WTC11 (cell line): Measurements from ENCODE around the gene ZCCHC24. TPM values are rescaled to one million over a fixed set of nuclear protein-coding genes. Genes with fewer than 3 reads are reported as not detected.

ENCODE experiments used
- ATAC-seq: fragments of 200-7000 bp; cut with Tn5 transposase; 2 replicates; pipeline ENCODE4 v1.10.0; 2021; ENCODE audit warnings: mild to moderate bottlenecking, moderate library complexity
- CTCF ChIA-PET: fragments of 300-600 bp; sonication (Branson Sonifier 250); formaldehyde crosslinking; loops from one replicate; lab custom pipeline; 2021; ENCODE audit warnings: antibody characterized with exemption; lab: Charles Lee
- POLR2A ChIA-PET: fragments of 350-600 bp; sonication (Branson Sonifier 250); formaldehyde crosslinking; loops from one replicate; lab custom pipeline; 2021; ENCODE audit warnings: antibody characterized with exemption; lab: Charles Lee
- DNase-seq: peaks from one replicate; pipeline ENCODE4 v3.0.0; 2021; ENCODE audit warnings: low spot score
- H3K27ac Mint-ChIP-seq: 2 replicates; pipeline ENCODE4 v1.8.0; 2021; ENCODE audit warnings: mixed read lengths
- H3K27me3 Mint-ChIP-seq: 2 replicates; pipeline ENCODE4 v1.8.0; 2021; ENCODE audit warnings: low read depth, mild to moderate bottlenecking, moderate library complexity, mixed read lengths
- H3K36me3 Mint-ChIP-seq: 2 replicates; pipeline ENCODE4 v1.8.0; 2021; ENCODE audit warnings: mixed read lengths
- H3K4me1 Mint-ChIP-seq: 2 replicates; pipeline ENCODE4 v1.8.0; 2022; ENCODE audit warnings: mixed read lengths
- H3K4me3 Mint-ChIP-seq: 2 replicates; pipeline ENCODE4 v1.8.0; 2021; ENCODE audit warnings: mild to moderate bottlenecking, moderate library complexity, mixed read lengths
- H3K9me3 Mint-ChIP-seq: 2 replicates; pipeline ENCODE4 v1.8.0; 2021; ENCODE audit warnings: mixed read lengths
- ELF4 ChIP-seq: sonication (generic); formaldehyde crosslinking; IDR thresholded peaks from 2 replicates; pipeline ENCODE4 v1.8.1; 2022; ENCODE audit warnings: low read depth, mild to moderate bottlenecking, moderate library complexity, missing genetic modification reagents
- ETV6 ChIP-seq: sonication (generic); formaldehyde crosslinking; IDR thresholded peaks from 2 replicates; pipeline ENCODE4 v1.8.1; 2022; ENCODE audit warnings: mild to moderate bottlenecking, missing genetic modification reagents
- FOXP1 ChIP-seq: sonication (generic); formaldehyde crosslinking; IDR thresholded peaks from 2 replicates; pipeline ENCODE4 v1.8.0; 2022; ENCODE audit warnings: missing genetic modification reagents, mild to moderate bottlenecking, moderate library complexity, borderline replicate concordance
- GABPB1 ChIP-seq: sonication (generic); formaldehyde crosslinking; IDR thresholded peaks from 2 replicates; pipeline ENCODE4 v1.8.1; 2023; ENCODE audit warnings: mild to moderate bottlenecking, missing genetic modification reagents
- GRHL2 ChIP-seq: fragments of 250-450 bp; sonication (Bioruptor Pico); IDR thresholded peaks from 2 replicates; pipeline ENCODE4 v1.8.0; 2022; ENCODE audit warnings: mild to moderate bottlenecking, moderate library complexity; ENCODE audit not compliant: insufficient replicate concordance, severe bottlenecking
- total RNA-seq: library from RNA; stranded (reverse); gene quantifications from 3 replicates; pipeline ENCODE4 v1.2.3, GENCODE V29; 2021
- TF ChIP-seq, protein P1 (sequence below): fragments of 250-450 bp; sonication (Bioruptor Pico); IDR thresholded peaks from 2 replicates; pipeline ENCODE4 v1.8.0; 2021; ENCODE audit warnings: mild to moderate bottlenecking
- TF ChIP-seq, protein P2 (sequence below): sonication (generic); formaldehyde crosslinking; IDR thresholded peaks from 2 replicates; pipeline ENCODE4 v1.8.1; 2022; ENCODE audit warnings: low read depth, missing genetic modification reagents, borderline replicate concordance
- TF ChIP-seq, protein P3 (sequence below): sonication (generic); formaldehyde crosslinking; IDR thresholded peaks from 2 replicates; pipeline ENCODE4 v1.8.0; 2022; ENCODE audit warnings: missing genetic modification reagents
- TF ChIP-seq, protein P4 (sequence below): sonication (generic); formaldehyde crosslinking; IDR thresholded peaks from 2 replicates; pipeline ENCODE4 v1.8.1; 2023; ENCODE audit warnings: mild to moderate bottlenecking, moderate library complexity, missing genetic modification reagents
- TF ChIP-seq, protein P5 (sequence below): fragments of 200-600 bp; IDR thresholded peaks from 2 replicates; pipeline ENCODE4 v1.8.0; 2022; ENCODE audit warnings: antibody characterized with exemption
- TF ChIP-seq, protein P6 (sequence below): sonication (generic); formaldehyde crosslinking; IDR thresholded peaks from 2 replicates; pipeline ENCODE4 v1.8.0; 2023; ENCODE audit warnings: mild to moderate bottlenecking, missing genetic modification reagents

ZCCHC24 gene
- total RNA-seq, 1 experiment from 2014 or later = 7.7 TPM

DNA sequence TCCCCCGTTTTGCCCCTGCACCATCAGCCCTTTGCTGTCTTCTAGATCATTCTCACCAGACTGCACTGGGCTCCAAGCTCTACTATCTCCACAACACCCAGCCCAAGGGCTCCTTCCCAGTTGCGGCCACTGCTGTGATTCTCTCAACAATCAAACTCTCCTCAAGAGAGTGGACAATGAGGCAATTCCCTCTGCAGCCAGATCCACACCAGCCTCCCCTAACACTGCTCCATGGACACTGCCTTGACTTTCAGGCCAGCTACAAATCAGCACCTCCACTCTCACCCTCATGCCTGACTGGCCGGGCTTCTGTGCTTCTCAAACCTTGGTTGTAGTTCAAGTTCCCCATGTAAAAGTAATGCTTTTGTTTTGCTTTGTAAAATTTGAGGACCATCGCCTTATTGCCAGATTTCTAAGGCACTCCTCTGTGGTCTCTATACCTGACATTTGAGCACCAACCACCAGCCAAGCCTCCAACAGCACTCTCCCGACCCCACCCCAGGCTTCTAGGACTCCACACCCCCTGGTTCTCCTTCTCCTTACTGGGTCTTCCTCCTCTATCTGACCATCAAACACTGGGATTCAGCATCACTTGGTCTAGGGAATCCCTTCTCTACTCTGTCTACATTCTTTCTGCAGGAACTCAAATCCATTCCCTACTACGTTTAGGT lies 52.8 kb downstream of the ZCCHC24 start:
- H3K9me3 Mint-ChIP-seq = no peaks in the 10 kb centered on the region
- DNase-seq (no peak), ATAC-seq (no peak)
- no peaks in the 10 kb centered on the region for H3K36me3 Mint-ChIP-seq
- no peak overlapping the region for H3K4me3 Mint-ChIP-seq
- ChIA-PET CTCF (interaction anchor here (1.9 kb wide), 1 partner anchor 8 kb away, joined by 5 read pairs; no protein-coding TSS in a partner anchor), POLR2A (no interaction called here)
- no peaks in the 10 kb centered on the region; the same call in 1 of the 2 replicates for H3K27me3 Mint-ChIP-seq
- no peaks in the 10 kb centered on the region for H3K4me1 Mint-ChIP-seq
- TF ChIP-seq, protein P1, sequence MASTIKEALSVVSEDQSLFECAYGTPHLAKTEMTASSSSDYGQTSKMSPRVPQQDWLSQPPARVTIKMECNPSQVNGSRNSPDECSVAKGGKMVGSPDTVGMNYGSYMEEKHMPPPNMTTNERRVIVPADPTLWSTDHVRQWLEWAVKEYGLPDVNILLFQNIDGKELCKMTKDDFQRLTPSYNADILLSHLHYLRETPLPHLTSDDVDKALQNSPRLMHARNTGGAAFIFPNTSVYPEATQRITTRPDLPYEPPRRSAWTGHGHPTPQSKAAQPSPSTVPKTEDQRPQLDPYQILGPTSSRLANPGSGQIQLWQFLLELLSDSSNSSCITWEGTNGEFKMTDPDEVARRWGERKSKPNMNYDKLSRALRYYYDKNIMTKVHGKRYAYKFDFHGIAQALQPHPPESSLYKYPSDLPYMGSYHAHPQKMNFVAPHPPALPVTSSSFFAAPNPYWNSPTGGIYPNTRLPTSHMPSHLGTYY (CRISPR knock-in tag) = no peak
- no peak for TF ChIP-seq ELF4 (CRISPR knock-in tag)
- TF ChIP-seq, protein P2, sequence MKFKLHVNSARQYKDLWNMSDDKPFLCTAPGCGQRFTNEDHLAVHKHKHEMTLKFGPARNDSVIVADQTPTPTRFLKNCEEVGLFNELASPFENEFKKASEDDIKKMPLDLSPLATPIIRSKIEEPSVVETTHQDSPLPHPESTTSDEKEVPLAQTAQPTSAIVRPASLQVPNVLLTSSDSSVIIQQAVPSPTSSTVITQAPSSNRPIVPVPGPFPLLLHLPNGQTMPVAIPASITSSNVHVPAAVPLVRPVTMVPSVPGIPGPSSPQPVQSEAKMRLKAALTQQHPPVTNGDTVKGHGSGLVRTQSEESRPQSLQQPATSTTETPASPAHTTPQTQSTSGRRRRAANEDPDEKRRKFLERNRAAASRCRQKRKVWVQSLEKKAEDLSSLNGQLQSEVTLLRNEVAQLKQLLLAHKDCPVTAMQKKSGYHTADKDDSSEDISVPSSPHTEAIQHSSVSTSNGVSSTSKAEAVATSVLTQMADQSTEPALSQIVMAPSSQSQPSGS = no peak
- no peak for TF ChIP-seq GABPB1 (CRISPR knock-in tag)
- TF ChIP-seq, protein P3, sequence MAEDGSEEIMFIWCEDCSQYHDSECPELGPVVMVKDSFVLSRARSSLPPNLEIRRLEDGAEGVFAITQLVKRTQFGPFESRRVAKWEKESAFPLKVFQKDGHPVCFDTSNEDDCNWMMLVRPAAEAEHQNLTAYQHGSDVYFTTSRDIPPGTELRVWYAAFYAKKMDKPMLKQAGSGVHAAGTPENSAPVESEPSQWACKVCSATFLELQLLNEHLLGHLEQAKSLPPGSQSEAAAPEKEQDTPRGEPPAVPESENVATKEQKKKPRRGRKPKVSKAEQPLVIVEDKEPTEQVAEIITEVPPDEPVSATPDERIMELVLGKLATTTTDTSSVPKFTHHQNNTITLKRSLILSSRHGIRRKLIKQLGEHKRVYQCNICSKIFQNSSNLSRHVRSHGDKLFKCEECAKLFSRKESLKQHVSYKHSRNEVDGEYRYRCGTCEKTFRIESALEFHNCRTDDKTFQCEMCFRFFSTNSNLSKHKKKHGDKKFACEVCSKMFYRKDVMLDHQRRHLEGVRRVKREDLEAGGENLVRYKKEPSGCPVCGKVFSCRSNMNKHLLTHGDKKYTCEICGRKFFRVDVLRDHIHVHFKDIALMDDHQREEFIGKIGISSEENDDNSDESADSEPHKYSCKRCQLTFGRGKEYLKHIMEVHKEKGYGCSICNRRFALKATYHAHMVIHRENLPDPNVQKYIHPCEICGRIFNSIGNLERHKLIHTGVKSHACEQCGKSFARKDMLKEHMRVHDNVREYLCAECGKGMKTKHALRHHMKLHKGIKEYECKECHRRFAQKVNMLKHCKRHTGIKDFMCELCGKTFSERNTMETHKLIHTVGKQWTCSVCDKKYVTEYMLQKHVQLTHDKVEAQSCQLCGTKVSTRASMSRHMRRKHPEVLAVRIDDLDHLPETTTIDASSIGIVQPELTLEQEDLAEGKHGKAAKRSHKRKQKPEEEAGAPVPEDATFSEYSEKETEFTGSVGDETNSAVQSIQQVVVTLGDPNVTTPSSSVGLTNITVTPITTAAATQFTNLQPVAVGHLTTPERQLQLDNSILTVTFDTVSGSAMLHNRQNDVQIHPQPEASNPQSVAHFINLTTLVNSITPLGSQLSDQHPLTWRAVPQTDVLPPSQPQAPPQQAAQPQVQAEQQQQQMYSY (CRISPR knock-in tag) = no peak
- H3K27ac Mint-ChIP-seq = no peak overlapping the region

DNA sequence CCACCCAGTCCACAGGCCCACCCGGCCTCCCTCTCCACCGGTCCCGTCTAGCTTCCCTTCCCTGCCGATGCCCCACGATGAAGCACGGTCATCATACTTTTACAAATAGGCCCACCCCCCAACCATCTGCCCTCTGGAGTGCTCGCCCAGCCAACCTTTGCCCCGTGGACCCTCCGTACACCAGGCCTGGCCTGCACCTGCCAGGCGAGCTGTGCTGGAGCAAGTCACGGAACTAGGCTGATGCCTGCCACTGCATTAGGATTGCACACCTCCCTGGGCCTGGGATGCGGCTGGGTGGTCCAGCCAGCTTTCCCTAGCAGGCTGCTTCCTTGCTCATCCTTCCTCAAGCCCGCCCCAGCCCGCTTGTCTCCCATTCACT lies 53.4 kb downstream of the ZCCHC24 start:
- ChIA-PET CTCF (interaction anchor here (1.4 to 2.1 kb wide), 4 partner anchors 9 to 96 kb away, joined by 5 to 9 read pairs (median 6); no protein-coding TSS in a partner anchor), POLR2A (no interaction called here)
- TF ChIP-seq, protein P4, sequence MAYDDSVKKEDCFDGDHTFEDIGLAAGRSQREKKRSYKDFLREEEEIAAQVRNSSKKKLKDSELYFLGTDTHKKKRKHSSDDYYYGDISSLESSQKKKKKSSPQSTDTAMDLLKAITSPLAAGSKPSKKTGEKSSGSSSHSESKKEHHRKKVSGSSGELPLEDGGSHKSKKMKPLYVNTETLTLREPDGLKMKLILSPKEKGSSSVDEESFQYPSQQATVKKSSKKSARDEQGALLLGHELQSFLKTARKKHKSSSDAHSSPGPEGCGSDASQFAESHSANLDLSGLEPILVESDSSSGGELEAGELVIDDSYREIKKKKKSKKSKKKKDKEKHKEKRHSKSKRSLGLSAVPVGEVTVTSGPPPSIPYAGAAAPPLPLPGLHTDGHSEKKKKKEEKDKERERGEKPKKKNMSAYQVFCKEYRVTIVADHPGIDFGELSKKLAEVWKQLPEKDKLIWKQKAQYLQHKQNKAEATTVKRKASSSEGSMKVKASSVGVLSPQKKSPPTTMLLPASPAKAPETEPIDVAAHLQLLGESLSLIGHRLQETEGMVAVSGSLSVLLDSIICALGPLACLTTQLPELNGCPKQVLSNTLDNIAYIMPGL (CRISPR knock-in tag) = no peak
- TF ChIP-seq GRHL2 (CRISPR knock-in tag) (no peak), FOXP1 (CRISPR knock-in tag) (no peak), ETV6 (CRISPR knock-in tag) (no peak)
- TF ChIP-seq, protein P5, sequence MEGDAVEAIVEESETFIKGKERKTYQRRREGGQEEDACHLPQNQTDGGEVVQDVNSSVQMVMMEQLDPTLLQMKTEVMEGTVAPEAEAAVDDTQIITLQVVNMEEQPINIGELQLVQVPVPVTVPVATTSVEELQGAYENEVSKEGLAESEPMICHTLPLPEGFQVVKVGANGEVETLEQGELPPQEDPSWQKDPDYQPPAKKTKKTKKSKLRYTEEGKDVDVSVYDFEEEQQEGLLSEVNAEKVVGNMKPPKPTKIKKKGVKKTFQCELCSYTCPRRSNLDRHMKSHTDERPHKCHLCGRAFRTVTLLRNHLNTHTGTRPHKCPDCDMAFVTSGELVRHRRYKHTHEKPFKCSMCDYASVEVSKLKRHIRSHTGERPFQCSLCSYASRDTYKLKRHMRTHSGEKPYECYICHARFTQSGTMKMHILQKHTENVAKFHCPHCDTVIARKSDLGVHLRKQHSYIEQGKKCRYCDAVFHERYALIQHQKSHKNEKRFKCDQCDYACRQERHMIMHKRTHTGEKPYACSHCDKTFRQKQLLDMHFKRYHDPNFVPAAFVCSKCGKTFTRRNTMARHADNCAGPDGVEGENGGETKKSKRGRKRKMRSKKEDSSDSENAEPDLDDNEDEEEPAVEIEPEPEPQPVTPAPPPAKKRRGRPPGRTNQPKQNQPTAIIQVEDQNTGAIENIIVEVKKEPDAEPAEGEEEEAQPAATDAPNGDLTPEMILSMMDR = no peak
- TF ChIP-seq, protein P6, sequence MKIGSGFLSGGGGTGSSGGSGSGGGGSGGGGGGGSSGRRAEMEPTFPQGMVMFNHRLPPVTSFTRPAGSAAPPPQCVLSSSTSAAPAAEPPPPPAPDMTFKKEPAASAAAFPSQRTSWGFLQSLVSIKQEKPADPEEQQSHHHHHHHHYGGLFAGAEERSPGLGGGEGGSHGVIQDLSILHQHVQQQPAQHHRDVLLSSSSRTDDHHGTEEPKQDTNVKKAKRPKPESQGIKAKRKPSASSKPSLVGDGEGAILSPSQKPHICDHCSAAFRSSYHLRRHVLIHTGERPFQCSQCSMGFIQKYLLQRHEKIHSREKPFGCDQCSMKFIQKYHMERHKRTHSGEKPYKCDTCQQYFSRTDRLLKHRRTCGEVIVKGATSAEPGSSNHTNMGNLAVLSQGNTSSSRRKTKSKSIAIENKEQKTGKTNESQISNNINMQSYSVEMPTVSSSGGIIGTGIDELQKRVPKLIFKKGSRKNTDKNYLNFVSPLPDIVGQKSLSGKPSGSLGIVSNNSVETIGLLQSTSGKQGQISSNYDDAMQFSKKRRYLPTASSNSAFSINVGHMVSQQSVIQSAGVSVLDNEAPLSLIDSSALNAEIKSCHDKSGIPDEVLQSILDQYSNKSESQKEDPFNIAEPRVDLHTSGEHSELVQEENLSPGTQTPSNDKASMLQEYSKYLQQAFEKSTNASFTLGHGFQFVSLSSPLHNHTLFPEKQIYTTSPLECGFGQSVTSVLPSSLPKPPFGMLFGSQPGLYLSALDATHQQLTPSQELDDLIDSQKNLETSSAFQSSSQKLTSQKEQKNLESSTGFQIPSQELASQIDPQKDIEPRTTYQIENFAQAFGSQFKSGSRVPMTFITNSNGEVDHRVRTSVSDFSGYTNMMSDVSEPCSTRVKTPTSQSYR (CRISPR knock-in tag) = no peak
- H3K27ac Mint-ChIP-seq = no peak overlapping the region
- H3K36me3 Mint-ChIP-seq = no peaks in the 10 kb centered on the region
- no peaks in the 10 kb centered on the region; the same call in 1 of the 2 replicates for H3K27me3 Mint-ChIP-seq
- DNase-seq (peak; percentile 7), ATAC-seq (no peak)
- H3K4me1 Mint-ChIP-seq = no peaks in the 10 kb centered on the region
- H3K4me3 Mint-ChIP-seq = no peak overlapping the region
- no peaks in the 10 kb centered on the region for H3K9me3 Mint-ChIP-seq
